Heart left ventricle (tissue), 16 donors: ENCODE results near the gene SLX4IP. TPM values are rescaled to one million over a fixed set of nuclear protein-coding genes. Genes with fewer than 3 reads are reported as not detected.

Experiments
- ATAC-seq, 4 donors: fragments of 200-7000 bp; cut with Tn5 transposase; one replicate each; pipeline ENCODE4 v1.9.1; 2020 to 2022; ENCODE audit warnings: moderate library complexity in 4 of 4, mild to moderate bottlenecking in 3 of 4, moderate number of reproducible peaks in 1 of 4
- DNase-seq, 5 donors: peaks; one replicate each; pipeline ENCODE4 v3.0.0-alpha.2; 2020
- H3K27ac ChIP-seq, 12 donors: fragments of 200-600 bp; sonication (generic) in 4 of 12; one replicate each; pipeline versions ENCODE4 v1.5.0 to v1.8.0; 2016 to 2022; ENCODE audit warnings: mild to moderate bottlenecking in 2 of 12
- H3K27me3 ChIP-seq, 9 donors: fragments of 200-600 bp; sonication (generic) in 2 of 9; one replicate each; pipeline versions ENCODE4 v1.5.1 to v1.8.0; 2016 to 2022; ENCODE audit warnings: mild to moderate bottlenecking in 3 of 9
- H3K36me3 ChIP-seq, 9 donors: fragments of 200-600 bp; sonication (generic) in 2 of 9; one replicate each; pipeline versions ENCODE4 v1.5.0 to v1.8.0; 2018 to 2022; ENCODE audit warnings: mild to moderate bottlenecking in 2 of 9
- H3K4me1 ChIP-seq, 12 donors: fragments of 200-600 bp; sonication (generic) in 4 of 12; one replicate each; pipeline versions ENCODE4 v1.5.0 to v1.8.0; 2016 to 2022; ENCODE audit warnings: mild to moderate bottlenecking in 3 of 12
- H3K4me3 ChIP-seq, 12 donors: fragments of 200-600 bp; sonication (generic) in 4 of 12; one replicate each; pipeline versions ENCODE4 v1.5.0 to v1.8.0; 2017 to 2022; ENCODE audit warnings: mild to moderate bottlenecking in 9 of 12, moderate library complexity in 4 of 12
- H3K9me3 ChIP-seq, 12 donors: fragments of 200-600 bp; sonication (generic) in 4 of 12; one replicate each; pipeline versions ENCODE4 v1.5.0 to v1.8.0; 2016 to 2022; ENCODE audit warnings: mild to moderate bottlenecking in 1 of 12
- CTCF ChIP-seq, 12 donors: fragments of 200-600 bp; sonication (generic) in 4 of 12; IDR thresholded peaks; one replicate each; pipeline versions ENCODE4 v1.5.0 to v1.8.0; 2018 to 2022; ENCODE audit warnings: antibody characterized with exemption in 12 of 12, mild to moderate bottlenecking in 5 of 12
- POLR2A ChIP-seq, 2 donors: fragments of 450-650 bp; IDR thresholded peaks; one replicate each; pipeline ENCODE4 v1.6.1; 2017; ENCODE audit warnings: antibody characterized with exemption in 2 of 2, mild to moderate bottlenecking in 2 of 2, moderate library complexity in 2 of 2
- WGBS, 4 donors: extraction: QIAGEN DNeasy Blood & Tissue Kit in 2 of 4; methylation state at CpG; one replicate each; pipeline versions ENCODE4 v1.1.5 to v1.1.7; 2013 to 2018; 5-methylcytosine and 5-hydroxymethylcytosine counted together
- intact Hi-C, 10 donors: fragments of 100-400 bp; cut with DNase I; formaldehyde crosslinking; loops; one replicate each; pipeline versions ENCODE4 v1.11.1 to v1.14.2; 2022
- polyA plus RNA-seq, 2 donors: library from polyadenylated mRNA; stranded (reverse); fragments of 200-250 nt; gene quantifications; one replicate each; pipeline ENCODE4 v1.2.3, GENCODE V29; 2013
- total RNA-seq, 9 donors: library from RNA; depleted of rRNA in 2 of 9; stranded (reverse); fragments of >200 nt in 2 of 9; fragmentation: NEBNext Ultra II Directional in 3 of 9; extraction: Animal tissue kit (Norgen Biotek cat#: 25700) in 3 of 9; gene quantifications; one replicate each; pipeline versions ENCODE4 v1.1.0 to v1.2.4, GENCODE V29; 2016 to 2023
- donor health status: ischemic (EF 13 %, LVEDD 7.1; RV severe dilation, severe dysfunction).
- donor health status: healthy with polysubstance abuse.
- donor health status: DM: no; HTN: yes; CAD: no.
- donor health status: DM: no; HTN: no; CAD: no.
- donor health status: ischemic (EF 25% LVEDD 6.9; RV normal size, moderate dysfunction).
- donor health status: ischemic (EF 25% LVEDD 5.7; RV mildly dilated, moderate dysfunction).
- donor health status: healthy.
- donor health status: DM: yes; HTN: yes; CAD: no.
- donor health status: ischemic (EF 35%, LVEDD 5.7; RV mildly dilated, moderate dysfunction).
- donor health status: nonischemic (EF 11% LVEDD 7.7; RV severe dilation, severe dysfunction).
- donor health status: DM: yes; HTN: yes; CAD: no.
- donor health status: PGD.
- donor health status: ischemic (EF 29% LVEDD 5.4; RV normal size, mild dysfunction).
- donor health status: nonischemic (EF 23%, LVEDD 6.1; RV moderate dilation, normal function).

The SLX4IP gene
- total and polyA plus RNA-seq, 11 donors = 1.1 to 4.3 (median 2.4) TPM

GRCh38 chr20:10520528-10520927 is 85.4 kb downstream of the SLX4IP start:
- Histone ChIP-seq H3K27me3 (no peaks in the 10 kb centered on the region), H3K36me3 (no peaks in the 10 kb centered on the region), H3K9me3 (no peaks in the 10 kb centered on the region), H3K4me1 (peaks cover 0 to 36% (median 2%) of the 10 kb centered on the region in 12 donors), H3K27ac (peak overlapping the region in 1 of 12 donors; percentile 80), H3K4me3 (no peak overlapping the region)
- intact Hi-C loops = loop anchor here in 1 of 10 donors (10.0 kb wide), 1 partner anchor 46 kb away; no protein-coding TSS in a partner anchor
- no peak for TF ChIP-seq CTCF (IDR thresholded peaks at IDR 0.05)
- DNase-seq = no peak
- no peak for ATAC-seq

GRCh38 chr20:10521068-10521831 is 86.1 kb downstream of the SLX4IP start:
- peak overlapping the region in 1 of 12 donors; percentile 80 for H3K27ac ChIP-seq
- TF ChIP-seq POLR2A (IDR thresholded peaks at IDR 0.05) = no peak
- TF ChIP-seq CTCF (IDR thresholded peaks at IDR 0.05) = no peak
- no peak overlapping the region for H3K4me3 ChIP-seq
- peaks cover 0 to 36% (median 2%) of the 10 kb centered on the region in 12 donors for H3K4me1 ChIP-seq
- H3K9me3 ChIP-seq = no peaks in the 10 kb centered on the region
- no peak for DNase-seq
- ATAC-seq = no peak
- WGBS, 4 donors = 66 to 82% (median 73%) methylated on average over 5 of the region's 5 CpGs
- no peaks in the 10 kb centered on the region for H3K27me3 ChIP-seq
- no peaks in the 10 kb centered on the region for H3K36me3 ChIP-seq
- intact Hi-C loops = loop anchor here in 1 of 10 donors (10.0 kb wide), 1 partner anchor 46 kb away; no protein-coding TSS in a partner anchor

GRCh38 chr20:10521836-10522235 is 86.7 kb downstream of the SLX4IP start:
- Histone ChIP-seq H3K27me3 (no peaks in the 10 kb centered on the region), H3K4me1 (peaks cover 0 to 36% (median 2%) of the 10 kb centered on the region in 12 donors), H3K9me3 (no peaks in the 10 kb centered on the region), H3K36me3 (no peaks in the 10 kb centered on the region), H3K27ac (peak overlapping the region in 1 of 12 donors; percentile 80), H3K4me3 (no peak overlapping the region)
- TF ChIP-seq POLR2A (IDR thresholded peaks at IDR 0.05) = no peak
- no peak for TF ChIP-seq CTCF (IDR thresholded peaks at IDR 0.05)
- intact Hi-C loops = loop anchor here in 1 of 10 donors (10.0 kb wide), 1 partner anchor 47 kb away; no protein-coding TSS in a partner anchor
- 64 to 78% (median 71%) methylated on average over 1 of the region's 1 CpG for WGBS, 4 donors
- DNase-seq = no peak
- ATAC-seq = no peak

GRCh38 chr20:10522328-10522727 is 87.2 kb downstream of the SLX4IP start:
- Histone ChIP-seq H3K4me3 (no peak overlapping the region), H3K4me1 (peaks cover 0 to 36% (median 2%) of the 10 kb centered on the region in 12 donors), H3K36me3 (no peaks in the 10 kb centered on the region), H3K27me3 (no peaks in the 10 kb centered on the region), H3K27ac (peak overlapping the region in 1 of 12 donors; percentile 80), H3K9me3 (no peaks in the 10 kb centered on the region)
- WGBS, 4 donors = 66 to 78% (median 66%) methylated on average over 8 of the region's 8 CpGs
- ATAC-seq (no peak), DNase-seq (no peak)
- no peak for TF ChIP-seq POLR2A (IDR thresholded peaks at IDR 0.05)
- no peak for TF ChIP-seq CTCF (IDR thresholded peaks at IDR 0.05)
- intact Hi-C loops = loop anchor here in 1 of 10 donors (10.0 kb wide), 1 partner anchor 48 kb away; no protein-coding TSS in a partner anchor
